Stimulated activated memory B cell treated with anti-CD40 and anti-IgM and Interleukin-4, amounts not matched to agents 10 μg/mL and 1 μg/mL and 100 μg/mL, for 72 hours (primary cell): Measurements from ENCODE around the gene RSAD1.
A peak's percentile ranks its signal among the peaks of the same experiment; 100 is the strongest.

Experiments used
- ATAC-seq: fragments of 150-1000 bp; cut with Tn5 transposase; 2 replicates; pipeline ENCODE4 v1.10.0; 2021
- H3K27ac Mint-ChIP-seq: one replicate; pipeline ENCODE4 v1.8.0; 2022; ENCODE audit warnings: mild to moderate bottlenecking, mixed read lengths
- H3K27me3 Mint-ChIP-seq: one replicate; pipeline ENCODE4 v1.8.0; 2022; ENCODE audit warnings: mixed read lengths
- H3K36me3 Mint-ChIP-seq: one replicate; pipeline ENCODE4 v1.8.0; 2022; ENCODE audit warnings: mixed read lengths
- H3K4me1 Mint-ChIP-seq: one replicate; pipeline ENCODE4 v1.8.0; 2022; ENCODE audit warnings: mixed read lengths
- H3K4me3 Mint-ChIP-seq: one replicate; pipeline ENCODE4 v1.8.0; 2022; ENCODE audit warnings: mild to moderate bottlenecking, moderate library complexity, mixed read lengths
- H3K9me3 Mint-ChIP-seq: one replicate; pipeline ENCODE4 v1.8.0; 2022; ENCODE audit warnings: mixed read lengths

Gene RSAD1

DNA sequence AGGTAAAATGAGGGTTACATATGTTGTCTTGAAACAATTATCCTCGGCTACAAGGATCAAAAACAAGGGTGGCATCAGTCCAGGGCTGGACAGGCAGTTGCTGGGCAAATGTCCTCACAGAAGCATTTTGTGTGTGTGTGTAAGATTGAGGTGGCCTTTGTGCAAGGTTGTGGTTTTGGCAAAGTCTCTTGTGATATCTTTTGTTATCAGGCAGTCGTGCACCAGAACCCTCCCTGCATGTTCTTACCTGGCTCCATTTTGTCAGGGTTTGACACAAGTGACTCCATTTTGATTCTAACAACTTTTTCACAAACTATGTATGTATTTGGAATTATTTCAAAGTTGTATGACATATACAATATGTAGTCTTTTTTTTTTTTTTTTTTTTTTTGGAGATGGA lies 30.0 kb upstream of the RSAD1 start:
- no peaks in the 10 kb centered on the region for H3K9me3 Mint-ChIP-seq
- no peaks in the 10 kb centered on the region for H3K27me3 Mint-ChIP-seq
- H3K4me3 Mint-ChIP-seq = no peak overlapping the region
- peaks cover 5% of the 10 kb centered on the region for H3K36me3 Mint-ChIP-seq
- H3K27ac Mint-ChIP-seq = peak overlapping the region; percentile 66
- H3K4me1 Mint-ChIP-seq = peaks cover 25% of the 10 kb centered on the region
- no peak for ATAC-seq

DNA sequence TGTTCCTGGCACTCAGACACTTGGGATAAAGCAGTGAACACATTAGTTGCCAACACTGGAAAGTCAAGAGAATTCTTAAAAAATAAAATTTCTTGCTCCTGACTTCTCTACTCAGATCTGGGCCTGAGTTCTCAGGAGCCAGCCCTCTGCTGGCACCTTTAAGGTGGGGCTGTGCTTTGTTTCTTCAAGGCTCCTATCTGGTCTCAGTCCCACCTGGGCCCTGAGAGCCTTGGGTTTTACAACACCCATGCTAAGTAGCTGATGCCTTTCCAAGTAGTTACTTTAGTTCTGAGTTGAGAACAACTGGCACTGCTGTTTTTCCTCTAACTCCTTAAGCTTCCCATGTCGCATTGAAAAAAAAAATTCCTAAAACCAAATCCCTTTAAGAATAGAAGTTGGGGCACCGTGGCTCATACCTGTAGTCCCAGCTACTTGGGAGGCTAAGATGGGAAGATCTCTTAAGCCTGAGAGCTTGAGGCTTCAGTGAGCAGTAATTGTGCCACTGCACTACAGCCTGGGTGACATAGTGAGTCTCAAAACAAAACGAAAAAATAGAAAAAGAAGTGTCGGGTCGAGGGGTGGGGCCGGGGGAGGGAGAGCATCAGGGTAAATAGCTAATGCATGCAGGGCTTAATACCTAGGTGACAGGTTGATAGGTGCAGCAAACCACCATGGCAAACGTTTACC lies 26.6 kb upstream of the RSAD1 start:
- Mint-ChIP-seq H3K36me3 (peaks cover 14% of the 10 kb centered on the region), H3K4me3 (peak overlapping the region; percentile 68), H3K27me3 (no peaks in the 10 kb centered on the region), H3K4me1 (peaks cover 24% of the 10 kb centered on the region), H3K27ac (peak overlapping the region; percentile 76), H3K9me3 (no peaks in the 10 kb centered on the region)
- ATAC-seq = peak; percentile 75

DNA sequence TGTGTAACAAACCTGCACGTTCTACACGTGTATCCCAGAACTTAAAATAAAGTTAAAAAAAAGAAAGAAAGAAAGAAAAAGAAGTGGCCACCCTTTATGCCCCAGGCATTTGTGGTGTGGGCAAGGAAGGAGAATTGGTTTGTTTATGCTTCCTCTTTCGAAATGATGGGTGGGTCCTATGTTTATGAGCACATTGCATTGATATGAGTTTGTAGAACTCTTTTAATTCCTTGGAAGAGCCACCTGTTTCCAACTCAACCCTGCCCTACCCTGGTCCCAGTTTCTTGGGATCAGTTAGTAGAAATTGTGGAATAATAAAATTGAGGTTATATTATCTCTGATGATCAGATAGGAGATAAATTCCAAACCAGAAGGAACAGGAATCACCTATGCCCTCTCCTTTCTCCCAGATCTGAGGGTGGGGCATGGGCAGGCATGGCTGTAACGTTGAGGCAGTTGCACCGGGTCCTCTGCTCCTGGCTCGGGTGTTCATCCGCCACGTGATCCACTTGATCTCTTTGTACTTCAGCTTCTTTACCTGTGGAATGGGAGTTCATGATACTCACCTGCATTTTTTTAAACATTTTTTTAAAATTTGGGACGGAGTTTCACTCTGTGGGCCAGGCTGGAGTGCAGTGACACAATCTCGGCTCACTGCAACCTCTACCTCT lies 25.9 kb upstream of the RSAD1 start:
- H3K36me3 Mint-ChIP-seq = peaks cover 14% of the 10 kb centered on the region
- peak overlapping the region; percentile 68 for H3K4me3 Mint-ChIP-seq
- peak overlapping the region; percentile 76 for H3K27ac Mint-ChIP-seq

DNA sequence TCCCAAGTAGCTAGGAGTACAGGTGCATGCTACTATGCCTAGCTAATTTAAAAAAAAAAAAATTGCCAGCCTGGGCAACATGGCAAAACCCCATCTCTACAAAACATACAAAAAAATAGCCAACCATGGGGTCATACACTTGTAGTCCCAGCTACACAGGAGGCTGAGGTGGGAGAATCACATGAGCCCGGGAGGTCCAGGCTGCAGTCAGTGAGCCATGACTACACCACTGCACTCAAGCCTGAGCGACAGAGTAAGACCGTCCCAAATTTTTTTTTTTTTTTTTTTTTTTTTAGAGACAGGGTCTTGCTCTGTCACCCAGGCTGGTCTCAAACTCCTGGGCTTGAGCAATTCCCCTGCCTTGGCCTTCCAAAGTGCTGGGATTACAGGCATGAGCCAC lies 24.8 kb upstream of the RSAD1 start:
- Mint-ChIP-seq H3K27me3 (no peaks in the 10 kb centered on the region), H3K36me3 (peaks cover 8% of the 10 kb centered on the region), H3K4me3 (no peak overlapping the region), H3K9me3 (no peaks in the 10 kb centered on the region), H3K27ac (peak overlapping the region; percentile 76), H3K4me1 (peaks cover 31% of the 10 kb centered on the region)
- no peak for ATAC-seq

More for the DNA sequence above, 25.9 kb upstream of the RSAD1 start:
- H3K4me1 Mint-ChIP-seq = peaks cover 24% of the 10 kb centered on the region
- ATAC-seq = peak; percentile 92
- H3K27me3 Mint-ChIP-seq = no peaks in the 10 kb centered on the region
- H3K9me3 Mint-ChIP-seq = no peaks in the 10 kb centered on the region

DNA sequence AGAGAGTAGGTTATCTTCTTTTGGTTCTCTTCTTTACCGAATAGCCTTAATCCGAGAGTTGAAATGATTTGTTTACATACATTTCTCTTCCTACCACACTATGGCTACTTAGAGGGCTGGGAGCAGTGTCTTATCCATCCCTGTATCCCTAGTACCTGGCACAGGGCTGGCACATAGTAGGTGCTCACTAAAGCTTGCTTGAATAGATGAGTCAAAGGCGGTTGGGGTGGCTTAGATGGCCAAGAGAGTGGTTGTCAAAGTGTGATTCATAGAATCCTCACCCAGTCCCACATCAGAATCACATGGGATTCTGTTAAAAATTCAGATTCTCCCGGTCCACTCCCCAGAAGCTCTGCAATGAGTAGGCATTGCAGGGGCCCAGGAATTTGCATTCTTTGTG lies 21.0 kb upstream of the RSAD1 start:
- no peaks in the 10 kb centered on the region for H3K9me3 Mint-ChIP-seq
- H3K36me3 Mint-ChIP-seq = peaks cover 8% of the 10 kb centered on the region
- no peaks in the 10 kb centered on the region for H3K27me3 Mint-ChIP-seq
- peaks cover 30% of the 10 kb centered on the region for H3K4me1 Mint-ChIP-seq
- H3K27ac Mint-ChIP-seq = no peak overlapping the region
- ATAC-seq = no peak
- H3K4me3 Mint-ChIP-seq = no peak overlapping the region

DNA sequence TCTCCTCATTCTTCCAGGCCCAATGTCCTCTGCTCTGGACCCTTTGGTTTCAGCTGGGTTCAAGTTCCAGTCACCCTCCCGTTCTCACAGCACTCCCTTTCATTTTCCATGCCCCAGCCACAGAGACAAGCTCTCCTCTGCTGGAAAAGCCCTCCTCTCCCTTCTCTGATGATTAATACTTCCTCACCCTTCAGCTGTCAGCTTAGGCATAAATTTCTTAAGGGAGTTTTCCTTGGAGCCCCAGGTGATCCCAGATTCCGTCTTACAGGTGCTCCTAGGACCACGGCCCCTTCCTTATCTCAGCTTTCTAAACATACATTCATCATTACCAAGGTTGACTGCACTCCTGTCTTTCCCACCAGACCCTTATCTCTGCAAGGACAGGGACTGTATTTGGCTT lies 20.4 kb upstream of the RSAD1 start:
- H3K9me3 Mint-ChIP-seq = no peaks in the 10 kb centered on the region
- H3K27ac Mint-ChIP-seq = peak overlapping the region; percentile 17
- H3K27me3 Mint-ChIP-seq = no peaks in the 10 kb centered on the region
- no peak for ATAC-seq
- peaks cover 23% of the 10 kb centered on the region for H3K4me1 Mint-ChIP-seq
- no peak overlapping the region for H3K4me3 Mint-ChIP-seq
- peaks cover 8% of the 10 kb centered on the region for H3K36me3 Mint-ChIP-seq

DNA sequence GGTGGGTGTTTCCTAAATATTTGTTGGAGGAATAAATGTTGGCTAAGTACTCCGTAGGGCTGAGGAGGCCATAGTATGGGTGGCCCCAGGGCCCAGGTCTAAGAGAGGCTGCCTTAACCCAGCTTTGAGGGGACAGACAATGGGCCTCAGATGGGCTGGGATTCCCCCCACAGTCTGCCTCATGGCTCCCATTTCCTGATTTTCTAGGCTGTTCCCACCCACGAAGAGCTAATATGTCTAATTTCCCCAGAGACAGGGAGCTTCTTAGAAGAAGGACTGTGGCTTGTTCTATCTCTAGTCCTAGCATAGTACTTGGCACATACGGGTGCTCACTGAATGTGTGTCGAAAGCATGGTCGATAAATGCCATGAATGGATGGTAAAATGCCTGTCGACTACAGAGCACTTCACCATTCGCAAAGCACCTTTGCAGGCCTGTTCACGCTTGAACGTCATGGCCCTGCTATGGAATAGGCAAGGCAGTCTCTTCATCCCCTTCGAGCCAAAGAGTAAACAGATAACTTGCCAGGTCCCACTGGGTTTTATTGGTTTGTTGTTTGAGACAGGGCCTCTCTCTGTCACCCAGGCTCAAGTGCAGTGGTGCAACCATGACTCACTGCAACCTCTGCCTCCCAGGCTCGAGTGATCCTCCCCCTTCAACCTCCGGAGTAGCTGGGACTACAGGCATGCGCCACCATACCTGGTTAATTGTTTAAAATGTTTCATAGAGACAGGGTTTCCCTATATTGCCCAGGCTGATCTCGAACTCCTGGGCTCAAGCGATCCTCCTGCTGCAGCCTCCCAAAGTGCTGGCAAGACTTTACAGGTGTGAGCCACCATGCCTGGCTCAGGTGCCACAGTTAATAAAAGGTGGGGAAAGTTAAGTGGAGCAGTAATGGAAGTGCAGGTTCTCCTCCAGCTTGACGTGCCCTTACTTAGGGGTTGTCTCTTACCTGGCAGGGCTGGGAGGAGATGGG lies 19.7 kb upstream of the RSAD1 start:
- Mint-ChIP-seq H3K4me1 (peaks cover 19% of the 10 kb centered on the region), H3K9me3 (no peaks in the 10 kb centered on the region), H3K27me3 (no peaks in the 10 kb centered on the region), H3K4me3 (no peak overlapping the region), H3K27ac (peak overlapping the region; percentile 47), H3K36me3 (peaks cover 10% of the 10 kb centered on the region)
- no peak for ATAC-seq

DNA sequence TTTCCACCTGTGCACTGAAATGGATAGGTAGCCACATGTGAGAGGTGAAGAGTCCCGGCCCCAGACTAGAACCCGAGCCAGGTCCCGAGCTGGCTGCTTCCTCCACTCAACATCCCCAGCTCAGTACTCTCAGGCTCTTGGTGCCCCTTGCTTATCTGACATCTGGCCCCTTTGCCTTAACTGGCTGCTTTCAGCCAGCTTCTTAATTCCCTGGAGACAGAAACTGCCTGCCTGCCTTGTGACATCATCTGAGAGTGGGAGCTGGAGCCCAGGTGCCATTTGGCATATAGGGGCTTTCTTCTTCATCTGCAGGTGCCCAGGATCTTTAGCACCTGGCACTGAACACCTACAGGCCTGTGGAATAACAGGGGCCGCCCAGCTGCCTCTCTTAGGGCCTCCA lies 18.9 kb upstream of the RSAD1 start:
- Mint-ChIP-seq H3K27ac (peak overlapping the region; percentile 47), H3K9me3 (no peaks in the 10 kb centered on the region), H3K36me3 (peaks cover 18% of the 10 kb centered on the region), H3K27me3 (no peaks in the 10 kb centered on the region), H3K4me3 (no peak overlapping the region), H3K4me1 (peaks cover 26% of the 10 kb centered on the region)
- no peak for ATAC-seq

DNA sequence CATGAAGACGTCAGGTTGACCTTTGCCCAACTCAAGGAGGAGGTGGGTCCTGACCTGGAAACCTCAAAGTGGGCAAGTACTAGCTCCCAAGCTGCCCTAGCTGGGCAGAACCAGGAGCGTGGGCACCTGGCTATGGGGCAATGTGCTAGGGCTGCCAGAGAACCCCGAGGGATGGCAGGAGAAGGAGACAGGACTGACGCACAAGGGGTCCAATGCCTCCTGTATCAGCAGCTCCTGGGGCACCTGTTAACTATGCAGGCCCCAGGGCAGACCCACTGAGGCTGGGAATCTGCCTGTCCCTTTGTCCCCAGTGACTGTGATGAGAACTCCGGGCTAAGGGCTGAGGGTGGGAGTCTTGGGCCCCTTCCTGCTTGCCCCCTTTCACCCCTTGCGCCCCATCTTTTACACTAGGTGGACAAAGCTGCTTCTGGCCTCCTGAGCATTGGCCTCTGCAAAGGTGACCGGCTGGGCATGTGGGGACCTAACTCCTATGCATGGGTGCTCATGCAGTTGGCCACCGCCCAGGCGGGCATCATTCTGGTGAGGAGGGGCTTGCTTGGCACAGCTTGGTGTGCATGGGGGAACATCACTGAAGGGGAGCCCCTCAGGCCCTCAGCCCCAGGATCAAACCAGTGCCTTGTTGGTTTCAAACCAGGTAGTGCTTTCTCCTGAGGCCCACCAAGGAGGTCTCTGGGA lies 17.7 kb upstream of the RSAD1 start:
- Mint-ChIP-seq H3K36me3 (peaks cover 21% of the 10 kb centered on the region), H3K27ac (no peak overlapping the region), H3K9me3 (no peaks in the 10 kb centered on the region), H3K4me3 (no peak overlapping the region), H3K4me1 (peaks cover 39% of the 10 kb centered on the region), H3K27me3 (no peaks in the 10 kb centered on the region)
- ATAC-seq = no peak

DNA sequence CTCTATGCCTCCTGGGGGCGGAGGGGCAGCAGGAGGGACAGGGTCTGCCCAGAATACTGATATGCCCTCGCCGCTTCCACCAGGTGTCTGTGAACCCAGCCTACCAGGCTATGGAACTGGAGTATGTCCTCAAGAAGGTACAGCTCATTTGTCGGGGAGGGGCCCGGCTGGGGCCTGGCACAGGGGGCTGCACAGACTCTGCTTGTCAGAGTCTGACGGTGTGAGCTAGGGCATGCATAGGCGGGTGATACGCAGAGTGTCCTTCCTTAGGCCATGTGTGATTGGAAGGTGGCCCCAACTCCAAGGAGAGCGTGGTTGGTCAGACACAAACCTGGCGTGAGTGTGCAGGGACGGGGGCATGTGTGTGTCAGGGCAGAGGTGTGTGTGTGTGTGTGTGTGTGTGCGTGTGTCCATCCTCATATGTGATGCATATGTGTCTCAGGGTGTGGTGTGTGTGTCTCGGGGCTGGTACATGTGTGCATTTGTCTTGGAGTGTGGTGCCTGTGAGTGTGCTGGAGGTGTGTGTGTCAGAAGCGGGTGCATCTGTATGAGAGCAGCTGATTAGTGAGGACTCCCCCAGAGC lies 17.0 kb upstream of the RSAD1 start:
- Mint-ChIP-seq H3K27me3 (no peaks in the 10 kb centered on the region), H3K27ac (no peak overlapping the region), H3K9me3 (no peaks in the 10 kb centered on the region), H3K4me3 (no peak overlapping the region), H3K4me1 (peaks cover 45% of the 10 kb centered on the region), H3K36me3 (peaks cover 18% of the 10 kb centered on the region)
- ATAC-seq = no peak

DNA sequence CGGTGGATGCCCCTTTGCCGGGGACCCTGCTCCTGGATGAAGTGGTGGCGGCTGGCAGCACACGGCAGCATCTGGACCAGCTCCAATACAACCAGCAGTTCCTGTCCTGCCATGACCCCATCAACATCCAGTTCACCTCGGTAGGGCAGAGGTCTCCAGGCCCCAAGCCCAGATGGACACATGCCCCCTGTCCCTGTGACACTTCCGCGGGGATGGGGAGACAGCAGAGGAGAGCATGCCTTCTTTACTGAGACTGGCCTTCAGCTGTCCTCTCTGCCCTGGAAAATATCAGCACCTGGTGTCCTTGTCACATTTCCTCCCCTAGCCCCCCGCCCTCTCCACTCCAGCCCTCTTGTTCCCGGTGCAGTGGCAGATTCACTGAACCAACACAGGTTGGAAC lies 16.2 kb upstream of the RSAD1 start:
- Mint-ChIP-seq H3K27ac (no peak overlapping the region), H3K27me3 (peaks cover 3% of the 10 kb centered on the region), H3K4me1 (peaks cover 53% of the 10 kb centered on the region), H3K4me3 (no peak overlapping the region), H3K9me3 (no peaks in the 10 kb centered on the region), H3K36me3 (peaks cover 18% of the 10 kb centered on the region)
- no peak for ATAC-seq

DNA sequence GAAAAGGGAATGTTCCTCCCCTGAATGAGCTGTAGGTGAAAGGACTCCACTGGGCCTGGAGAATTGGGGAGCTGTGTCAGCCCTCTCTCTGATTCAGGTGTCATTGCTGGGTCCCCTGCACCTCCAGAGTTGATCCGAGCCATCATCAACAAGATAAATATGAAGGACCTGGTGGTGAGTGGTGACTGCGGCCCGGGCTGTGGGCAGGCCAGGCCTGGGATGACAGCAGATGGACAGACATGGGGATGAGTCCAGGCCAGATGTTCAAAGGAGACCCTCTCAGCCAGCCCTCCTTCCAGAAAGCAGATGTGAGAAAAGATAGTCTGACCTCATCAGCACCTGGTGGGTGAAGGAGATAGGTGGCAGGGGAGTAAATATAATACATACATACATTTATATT lies 14.5 kb upstream of the RSAD1 start:
- no peak for ATAC-seq
- H3K27me3 Mint-ChIP-seq = peaks cover 15% of the 10 kb centered on the region
- no peaks in the 10 kb centered on the region for H3K9me3 Mint-ChIP-seq
- H3K4me3 Mint-ChIP-seq = no peak overlapping the region
- peak overlapping the region; percentile 56 for H3K27ac Mint-ChIP-seq
- H3K36me3 Mint-ChIP-seq = peaks cover 18% of the 10 kb centered on the region
- H3K4me1 Mint-ChIP-seq = peaks cover 57% of the 10 kb centered on the region

DNA sequence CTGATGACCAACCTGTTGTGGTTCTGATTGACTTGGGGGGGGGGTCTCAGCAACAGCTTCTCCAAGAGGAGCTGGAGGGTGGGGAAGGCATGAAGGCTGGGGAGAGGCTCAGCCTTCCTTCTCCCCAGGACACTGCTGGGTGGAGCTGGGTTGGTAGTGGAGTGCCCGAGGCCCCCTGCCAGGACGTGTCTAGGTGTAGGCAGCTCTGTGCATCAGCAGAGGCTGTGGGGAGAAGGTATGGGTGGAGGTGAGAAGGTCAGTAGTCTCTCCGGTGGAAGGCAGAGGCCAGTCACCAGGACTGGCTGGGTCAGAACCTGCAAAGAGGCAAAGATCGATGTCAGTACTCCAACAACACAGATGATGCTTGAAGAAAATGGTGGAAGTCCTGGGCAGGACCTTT lies 13.9 kb upstream of the RSAD1 start:
- Mint-ChIP-seq H3K36me3 (peaks cover 18% of the 10 kb centered on the region), H3K27me3 (peaks cover 15% of the 10 kb centered on the region), H3K4me3 (no peak overlapping the region), H3K9me3 (no peaks in the 10 kb centered on the region), H3K4me1 (peaks cover 50% of the 10 kb centered on the region), H3K27ac (peak overlapping the region; percentile 56)
- ATAC-seq = no peak

DNA sequence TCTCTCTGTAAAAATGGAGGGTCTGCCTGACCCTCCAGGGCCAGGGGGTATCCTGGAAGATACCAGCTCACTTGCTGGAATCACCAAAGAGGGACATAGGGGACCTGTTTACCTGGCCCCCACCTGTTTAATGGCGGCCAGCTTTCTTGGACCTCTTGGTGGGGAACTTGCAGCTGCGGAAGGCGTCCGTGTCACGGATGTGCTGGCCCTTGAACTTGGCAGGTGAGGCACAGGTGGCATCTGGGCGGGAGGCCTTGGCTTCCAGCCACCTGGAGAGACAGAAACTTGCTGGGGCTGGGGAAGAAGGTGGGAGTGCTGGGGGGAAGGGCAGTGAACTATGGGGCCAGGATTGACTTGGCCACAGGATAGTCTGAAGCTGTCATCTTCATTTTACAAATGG lies 13.5 kb upstream of the RSAD1 start:
- Mint-ChIP-seq H3K9me3 (no peaks in the 10 kb centered on the region), H3K27me3 (peaks cover 15% of the 10 kb centered on the region), H3K27ac (peak overlapping the region; percentile 56), H3K4me1 (peaks cover 47% of the 10 kb centered on the region), H3K4me3 (no peak overlapping the region), H3K36me3 (peaks cover 18% of the 10 kb centered on the region)
- ATAC-seq = no peak
